Amniotic epithelial cell (primary cell): ENCODE data around the gene CDK18.
A peak's percentile ranks its signal among the peaks of the same experiment; 100 is the strongest.

Source experiments
- DNase-seq: peaks from one replicate; pipeline ENCODE4 v3.0.0-alpha.2; 2010; ENCODE audit warnings: low read depth

The CDK18 gene

GRCh38 chr1:205537386-205538018, 33.0 kb downstream of the CDK18 start:
- DNase-seq = peak; percentile 17

GRCh38 chr1:205538235-205538840, 33.9 kb downstream of the CDK18 start:
- DNase-seq = peak; percentile 84

DNA sequence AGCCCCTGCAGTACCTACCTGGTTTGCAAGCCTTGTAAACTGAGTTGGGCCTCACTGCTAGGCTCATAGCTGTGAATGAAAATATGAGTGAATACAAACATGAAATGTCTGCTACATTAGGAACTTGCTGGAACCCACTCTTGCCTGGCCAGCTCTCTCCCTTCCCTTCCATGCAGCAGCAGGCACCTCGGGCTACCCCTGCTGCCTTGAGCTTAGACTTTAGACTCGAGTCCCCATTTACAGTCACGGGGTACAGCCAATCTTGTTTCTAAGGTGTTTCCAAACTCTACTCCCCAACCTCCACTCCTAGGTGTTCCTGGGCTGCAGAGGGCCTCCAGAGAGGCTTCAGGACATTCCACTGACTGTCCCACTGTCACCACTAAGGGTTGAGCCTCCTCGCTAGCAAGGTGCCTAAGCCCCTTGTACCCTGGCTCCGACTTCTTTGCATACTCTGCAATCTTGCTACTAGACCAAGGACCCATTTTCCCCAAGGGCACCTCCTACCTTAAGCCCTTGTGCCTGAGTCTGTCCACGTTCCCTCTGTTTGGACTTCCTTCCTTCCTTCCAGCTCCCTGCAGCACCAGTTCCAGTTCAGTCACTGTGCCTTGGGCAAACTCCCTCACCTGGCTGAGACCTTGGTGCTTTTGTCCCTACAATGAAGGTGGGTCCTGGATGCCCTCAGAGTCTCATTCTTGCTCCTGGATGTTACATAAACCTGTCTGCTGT, 36.9 kb downstream of the CDK18 start:
- no peak for DNase-seq

GRCh38 chr1:205542367-205542766, 37.9 kb downstream of the CDK18 start:
- no peak for DNase-seq

DNA sequence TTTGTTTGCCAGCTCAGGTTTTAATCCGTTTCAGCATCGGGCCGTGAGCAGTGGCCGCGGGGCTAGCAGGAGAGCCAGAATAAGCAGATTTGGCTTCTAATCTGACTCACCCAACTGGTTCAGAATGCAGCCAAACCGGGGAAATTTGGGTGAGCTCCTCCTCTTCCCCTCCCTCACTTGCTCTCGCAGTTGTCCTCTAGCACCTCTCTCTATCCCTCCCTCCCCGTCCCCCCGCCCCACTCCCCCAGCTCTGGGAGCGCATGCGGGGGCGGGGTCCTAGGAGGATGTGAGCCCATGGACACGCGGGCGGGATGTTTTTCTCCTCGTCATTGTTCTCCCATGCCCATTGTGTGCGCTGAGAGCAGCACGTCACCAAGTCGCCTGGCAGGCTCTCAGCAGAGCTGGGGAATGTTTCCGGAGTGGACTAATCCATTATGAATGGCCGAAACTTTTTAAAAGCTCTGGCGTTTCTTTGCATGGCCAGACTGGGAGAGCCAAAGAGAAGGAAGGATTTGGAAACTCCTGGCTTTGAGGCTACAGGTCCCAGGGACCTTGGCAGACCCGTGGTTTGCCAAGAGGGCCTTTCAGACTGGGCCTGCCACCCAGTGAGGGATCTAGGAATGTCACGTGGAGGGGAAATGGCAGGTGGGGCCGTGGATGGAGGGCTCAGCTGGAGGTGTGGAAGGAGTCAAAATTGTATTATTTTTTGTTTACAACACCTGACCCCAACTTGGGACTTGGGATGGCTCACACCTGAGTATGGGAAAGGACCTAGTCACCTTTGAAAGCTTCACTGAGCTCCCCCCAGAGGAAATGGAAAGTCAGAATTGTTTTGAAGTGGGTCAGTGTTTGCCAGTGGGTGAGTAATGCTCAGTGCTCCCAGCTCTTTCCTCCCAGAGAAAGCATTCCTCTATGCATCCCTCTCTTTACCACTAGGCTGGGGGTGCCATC, 39.2 kb downstream of the CDK18 start:
- DNase-seq = peak; percentile 45

GRCh38 chr1:205545001-205545919, 40.8 kb downstream of the CDK18 start:
- no peak for DNase-seq

DNA sequence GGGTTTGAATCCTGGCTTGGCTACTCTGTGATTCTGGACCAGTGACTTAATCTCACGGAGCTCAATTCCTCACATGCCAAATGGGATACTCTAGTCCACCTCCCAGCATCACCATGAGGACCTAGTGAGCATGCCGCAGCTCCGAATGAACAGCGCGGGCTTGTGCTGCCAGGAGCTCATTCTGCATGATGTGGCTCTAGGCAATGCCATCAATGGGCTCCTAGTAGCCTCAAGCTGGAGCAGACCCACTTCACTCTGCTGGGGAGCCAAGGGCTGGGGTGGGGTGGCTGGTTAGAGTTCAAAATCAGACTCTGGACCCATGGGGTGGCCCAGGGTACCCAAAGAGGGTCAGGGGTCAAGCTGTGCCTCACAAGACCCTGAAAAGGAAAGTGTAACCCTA, 41.5 kb downstream of the CDK18 start:
- no peak for DNase-seq

DNA sequence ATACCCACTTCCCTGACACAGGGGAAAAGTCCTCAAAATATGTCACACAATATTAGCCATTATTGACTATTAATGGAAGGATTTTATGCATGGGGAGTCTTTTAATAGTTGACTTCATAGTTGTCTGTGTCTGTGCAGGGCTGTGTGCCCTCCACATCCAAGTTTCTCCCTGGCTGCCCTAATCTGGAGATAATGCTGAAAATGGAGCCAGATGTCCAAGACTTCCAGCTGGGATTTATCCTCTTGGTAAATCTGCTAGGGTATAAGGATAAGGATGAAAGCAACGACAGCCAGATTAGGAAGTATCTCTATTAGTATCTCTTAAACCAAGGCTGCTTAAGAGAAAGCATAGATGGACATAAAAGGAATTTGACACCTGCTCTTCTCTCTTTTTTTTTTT, 42.1 kb downstream of the CDK18 start:
- DNase-seq = no peak

- DNase-seq = no peak
Observed at GRCh38 chr1:205547936-205548827, 43.7 kb downstream of the CDK18 start.

DNA sequence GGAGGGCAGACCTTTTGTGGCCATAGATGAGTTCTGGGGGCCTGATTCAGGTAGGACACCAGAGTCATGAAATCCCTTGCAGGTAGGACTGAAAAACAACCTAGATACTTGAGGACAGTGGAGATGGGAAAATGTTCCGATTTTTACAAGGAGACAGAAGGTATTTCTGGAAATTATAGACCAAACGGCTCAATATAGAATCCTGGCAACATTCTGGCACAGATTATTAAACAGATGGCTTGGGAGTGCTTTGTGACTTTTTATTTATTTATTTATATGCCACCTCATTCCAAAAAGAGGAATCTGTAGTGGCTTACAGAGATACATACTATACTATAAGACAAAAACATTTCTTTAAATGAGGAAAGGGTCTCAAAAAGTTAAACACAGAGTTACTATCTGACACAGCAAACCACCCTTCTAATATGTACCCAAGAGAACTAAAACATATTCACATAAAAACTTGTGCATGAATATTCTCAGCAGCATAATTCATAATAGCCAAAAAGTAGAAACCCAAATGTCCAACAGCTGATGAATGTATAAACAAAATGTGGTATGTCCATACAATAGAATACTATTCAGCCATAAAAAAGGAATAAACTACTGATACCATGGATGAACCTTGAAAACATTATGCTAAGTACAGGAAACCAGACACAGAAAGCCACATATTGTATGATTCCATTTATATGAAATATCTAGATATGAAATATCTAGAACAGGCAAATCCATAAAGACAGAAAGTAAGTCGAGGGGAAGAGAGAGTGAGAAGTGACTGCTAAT, 49.8 kb downstream of the CDK18 start:
- no peak for DNase-seq

DNA sequence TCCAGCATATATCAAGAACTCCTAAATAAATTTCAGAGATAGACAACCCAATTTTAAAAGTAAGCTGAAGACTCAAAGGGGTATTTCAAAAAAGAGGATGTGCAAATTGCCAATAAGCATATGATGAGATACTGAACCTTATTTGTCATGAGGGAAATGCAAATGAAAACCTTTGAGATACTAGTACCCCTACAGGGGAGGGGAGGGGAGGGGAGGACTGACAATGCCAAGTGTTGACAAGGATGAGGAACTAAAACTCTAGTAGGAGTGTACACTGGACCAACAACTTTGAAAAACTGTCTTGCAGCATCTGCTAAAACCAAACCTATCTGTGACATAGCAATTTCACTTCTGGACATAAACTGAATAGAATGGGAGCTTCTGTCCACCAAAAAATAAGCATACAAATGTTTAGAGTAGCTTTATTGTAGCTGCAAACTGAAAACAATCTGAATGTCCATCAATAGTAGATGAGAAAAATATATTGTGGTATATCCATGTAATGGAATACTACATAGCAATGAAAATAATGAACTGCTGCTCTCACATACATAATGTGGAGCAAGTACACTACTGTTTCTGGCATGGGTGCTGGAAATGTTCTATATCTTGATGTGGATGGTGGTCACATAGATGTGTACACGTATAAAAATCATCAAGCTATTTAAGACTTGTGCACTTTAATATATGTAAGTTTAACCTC, 57.2 kb downstream of the CDK18 start:
- no peak for DNase-seq

DNA sequence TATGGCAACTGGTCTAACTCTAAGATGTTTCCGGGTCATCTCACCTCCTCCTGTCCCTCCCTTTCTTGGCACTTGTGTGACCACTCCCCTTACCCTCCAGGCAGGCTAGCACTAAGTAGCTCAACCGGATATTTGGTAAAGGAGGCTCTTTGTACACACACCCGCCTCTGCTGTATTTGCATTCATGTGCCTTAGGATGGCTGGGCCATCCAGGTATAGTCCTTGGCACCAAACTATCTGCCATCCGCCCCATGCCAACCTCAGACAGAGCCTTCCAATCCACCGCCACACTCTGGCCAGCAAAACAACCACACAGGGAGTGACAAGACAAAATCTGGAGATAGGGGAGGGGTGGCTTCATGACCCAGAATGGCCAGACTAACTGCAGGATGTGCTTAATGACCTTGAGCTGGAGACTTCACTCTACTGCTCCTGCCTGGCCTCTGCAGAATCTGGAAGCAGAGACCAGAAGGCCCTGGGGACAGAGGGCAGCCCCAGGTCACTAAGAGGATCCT, 59.5 kb downstream of the CDK18 start:
- no peak for DNase-seq

- DNase-seq = no peak
Observed at GRCh38 chr1:205565799-205566198, 61.3 kb downstream of the CDK18 start.

- DNase-seq = no peak
Observed at GRCh38 chr1:205567716-205568115, 63.2 kb downstream of the CDK18 start.

DNA sequence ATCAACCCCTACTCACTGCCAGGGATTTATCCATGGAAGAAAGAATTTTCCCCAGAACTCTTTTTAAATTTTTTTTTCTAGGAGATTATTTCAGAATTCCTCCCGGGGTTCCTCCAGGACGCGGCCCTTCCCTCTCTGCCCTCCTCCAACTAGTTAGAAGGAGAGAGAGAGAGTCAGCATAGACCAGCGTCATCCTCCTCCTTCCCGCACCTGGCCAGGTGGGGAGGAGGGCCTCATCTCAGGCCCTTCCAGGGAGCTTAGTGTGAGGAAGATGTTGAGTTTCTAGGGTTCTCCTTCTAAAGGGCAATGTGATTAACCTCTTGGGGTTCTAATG, 63.6 kb downstream of the CDK18 start:
- no peak for DNase-seq

GRCh38 chr1:205568469-205569361, 64.2 kb downstream of the CDK18 start:
- peak; percentile 7 for DNase-seq

DNA sequence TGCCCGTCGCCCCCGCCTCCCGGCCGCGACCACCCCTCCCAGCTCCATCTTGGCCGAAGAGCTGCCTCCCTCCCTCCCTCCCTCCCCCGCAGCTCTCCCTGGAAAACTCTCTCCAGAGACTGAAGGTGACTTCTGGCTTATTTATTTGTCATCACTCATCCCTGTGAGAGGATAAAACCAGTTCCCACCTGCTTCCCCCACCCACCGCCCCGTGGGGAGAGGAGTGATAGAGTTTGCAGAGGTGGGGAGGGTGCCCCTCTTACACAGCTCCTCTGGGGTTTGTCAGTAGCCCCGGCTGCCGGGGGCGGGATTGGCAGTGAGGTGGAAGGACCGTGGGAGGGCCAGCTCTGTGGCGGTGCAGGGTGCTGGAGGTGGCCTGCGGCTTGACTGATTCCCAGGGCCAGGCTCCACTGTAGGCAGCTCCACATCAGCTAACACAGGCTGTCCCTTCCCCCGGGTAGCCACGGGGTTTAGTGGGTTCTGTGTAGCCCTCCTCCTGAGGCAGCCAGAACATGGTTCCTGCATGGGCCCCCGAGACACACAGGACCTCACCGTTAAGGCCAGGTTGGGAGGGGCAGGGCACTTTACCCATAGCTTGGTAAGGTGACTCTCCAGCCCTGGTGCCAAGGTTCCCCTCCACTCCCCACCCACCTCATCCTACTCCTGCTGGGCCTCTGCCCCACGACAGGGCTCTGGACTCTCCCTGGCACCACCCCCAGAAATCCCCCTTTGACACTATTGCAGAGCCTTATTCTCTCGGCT, 65.1 kb downstream of the CDK18 start:
- DNase-seq = no peak
